Heart right ventricle (tissue), 16 donors: ENCODE measurements around the gene KCNV2. TPM values are rescaled to one million over a fixed set of nuclear protein-coding genes. Genes with fewer than 3 reads are reported as not detected.

Experiments used
- ATAC-seq, 8 donors: fragments of 200-7000 bp; cut with Tn5 transposase; one replicate each; pipeline ENCODE4 v1.9.1; 2020; ENCODE audit warnings: mild to moderate bottlenecking in 8 of 8, moderate library complexity in 8 of 8, moderate number of reproducible peaks in 1 of 8
- DNase-seq, 2 donors: peaks; one replicate each; pipeline ENCODE4 v3.0.0-alpha.2; 2020
- H3K27ac ChIP-seq, 10 donors: fragments of 200-600 bp; sonication (generic) in 2 of 10; one replicate each; pipeline versions ENCODE4 v1.5.0 to v1.8.0; 2020 to 2022; ENCODE audit warnings: mild to moderate bottlenecking in 3 of 10
- H3K27me3 ChIP-seq, 7 donors: fragments of 200-600 bp; one replicate each; pipeline ENCODE4 v1.8.0; 2021 to 2022; ENCODE audit warnings: mild to moderate bottlenecking in 2 of 7
- H3K36me3 ChIP-seq, 9 donors: fragments of 200-600 bp; sonication (generic) in 1 of 9; one replicate each; pipeline versions ENCODE4 v1.5.0 to v1.8.0; 2020 to 2022; ENCODE audit warnings: mild to moderate bottlenecking in 2 of 9
- H3K4me1 ChIP-seq, 9 donors: fragments of 200-600 bp; sonication (generic) in 1 of 9; one replicate each; pipeline versions ENCODE4 v1.5.0 to v1.8.0; 2020 to 2022; ENCODE audit warnings: mild to moderate bottlenecking in 4 of 9
- H3K4me3 ChIP-seq, 10 donors: fragments of 200-600 bp; sonication (generic) in 2 of 10; one replicate each; pipeline versions ENCODE4 v1.5.0 to v1.8.0; 2020 to 2022; ENCODE audit warnings: mild to moderate bottlenecking in 7 of 10, moderate library complexity in 2 of 10
- H3K9me3 ChIP-seq, 11 donors: fragments of 200-600 bp in 10 of 11; sonication (generic) in 2 of 11; one replicate each; pipeline versions ENCODE4 v1.5.0 to v1.8.0; 2013 to 2022; ENCODE audit warnings: mild to moderate bottlenecking in 2 of 11, control low read depth in 1 of 11, moderate library complexity in 1 of 11
- CTCF ChIP-seq, 9 donors: fragments of 200-600 bp; sonication (generic) in 2 of 9; IDR thresholded peaks; one replicate each; pipeline versions ENCODE4 v1.5.0 to v1.8.0; 2021 to 2022; ENCODE audit warnings: antibody characterized with exemption in 9 of 9, mild to moderate bottlenecking in 5 of 9, moderate library complexity in 1 of 9
- WGBS, 2 donors: extraction: QIAGEN DNeasy Blood & Tissue Kit; methylation state at CpG; one replicate each; pipeline ENCODE4 v1.1.7; 2013; ENCODE audit warnings: inconsistent platforms in 1 of 2; 5-methylcytosine and 5-hydroxymethylcytosine counted together
- intact Hi-C, 10 donors: fragments of 100-400 bp; cut with DNase I; formaldehyde crosslinking; loops; one replicate each; pipeline versions ENCODE4 v1.11.1 to v1.14.2; 2022
- polyA plus RNA-seq, 2 donors: library from polyadenylated mRNA; stranded (reverse); fragments of 200-250 nt; gene quantifications; one replicate each; pipeline ENCODE4 v1.2.3, GENCODE V29; 2013
- total RNA-seq, 10 donors: library from RNA; stranded (reverse); fragmentation: NEBNext Ultra II Directional in 3 of 10; extraction: Animal tissue kit (Norgen Biotek cat#: 25700) in 3 of 10; gene quantifications; one replicate each; pipeline versions ENCODE4 v1.2.1 to v1.2.4, GENCODE V29; 2021 to 2023
- donor health status: Arrhythmogenic right ventricular cardiomyopathy.
- donor health status: ischemic (EF 13 %, LVEDD 7.1; RV severe dilation, severe dysfunction).
- donor health status: healthy with polysubstance abuse.
- donor health status: DM: no; HTN: yes; CAD: no.
- donor health status: DM: no; HTN: no; CAD: no.
- donor health status: ischemic (EF 25% LVEDD 6.9; RV normal size, moderate dysfunction).
- donor health status: ischemic (EF 25% LVEDD 5.7; RV mildly dilated, moderate dysfunction).
- donor health status: healthy.
- donor health status: DM: yes; HTN: yes; CAD: no.
- donor health status: Ischemic cardiomyopathy.
- donor health status: ischemic (EF 35%, LVEDD 5.7; RV mildly dilated, moderate dysfunction).
- donor health status: nonischemic (EF 11% LVEDD 7.7; RV severe dilation, severe dysfunction).
- donor health status: DM: yes; HTN: yes; CAD: no.
- donor health status: PGD.
- donor health status: ischemic (EF 29% LVEDD 5.4; RV normal size, mild dysfunction).
- donor health status: nonischemic (EF 23%, LVEDD 6.1; RV moderate dilation, normal function).

KCNV2 gene
- total and polyA plus RNA-seq, 12 donors = not detected

GRCh38 chr9:2676466-2676865, 40.8 kb upstream of the KCNV2 start:
- Histone ChIP-seq H3K9me3 (no peaks in the 10 kb centered on the region), H3K4me1 (peaks cover 0 to 26% (median 0%) of the 10 kb centered on the region in 9 donors), H3K4me3 (no peak overlapping the region), H3K27ac (no peak overlapping the region), H3K27me3 (no peaks in the 10 kb centered on the region), H3K36me3 (no peaks in the 10 kb centered on the region)
- WGBS, 2 donors = 62 to 67% methylated on average over 4 of the region's 4 CpGs
- ATAC-seq = no peak
- DNase-seq = no peak
- intact Hi-C loops = no loop called here
- TF ChIP-seq CTCF (IDR thresholded peaks at IDR 0.05) = no peak

GRCh38 chr9:2677915-2678889, 39.1 kb upstream of the KCNV2 start:
- ATAC-seq (peak in 6 of 8 donors; percentile 35 to 68 (median 53)), DNase-seq (no peak)
- H3K27me3 ChIP-seq = no peaks in the 10 kb centered on the region
- peak overlapping the region in 4 of 10 donors; percentile 10 to 47 (median 24) for H3K27ac ChIP-seq
- intact Hi-C loops = no loop called here
- H3K9me3 ChIP-seq = no peaks in the 10 kb centered on the region
- TF ChIP-seq CTCF (IDR thresholded peaks at IDR 0.05) = no peak
- no peaks in the 10 kb centered on the region for H3K36me3 ChIP-seq
- peaks cover 0 to 26% (median 0%) of the 10 kb centered on the region in 9 donors for H3K4me1 ChIP-seq
- 54 to 71% methylated on average over 5 of the region's 5 CpGs for WGBS, 2 donors
- H3K4me3 ChIP-seq = no peak overlapping the region

GRCh38 chr9:2679011-2679410, 38.3 kb upstream of the KCNV2 start:
- 93 to 94% methylated on average over 2 of the region's 2 CpGs for WGBS, 2 donors

GRCh38 chr9:2681981-2682380, 35.3 kb upstream of the KCNV2 start:
- no peaks in the 10 kb centered on the region for H3K27me3 ChIP-seq
- no peak for TF ChIP-seq CTCF (IDR thresholded peaks at IDR 0.05)
- no peaks in the 10 kb centered on the region for H3K36me3 ChIP-seq
- no peak overlapping the region for H3K27ac ChIP-seq
- 92% methylated on average over 1 of the region's 1 CpG for WGBS, 2 donors
- intact Hi-C loops = no loop called here
- ATAC-seq = no peak
- no peak for DNase-seq
- no peaks in the 10 kb centered on the region for H3K9me3 ChIP-seq
- peaks cover 0 to 14% (median 0%) of the 10 kb centered on the region in 9 donors for H3K4me1 ChIP-seq
- no peak overlapping the region for H3K4me3 ChIP-seq

More at GRCh38 chr9:2679011-2679410, 38.3 kb upstream of the KCNV2 start:
- Histone ChIP-seq H3K27ac (no peak overlapping the region), H3K27me3 (no peaks in the 10 kb centered on the region), H3K4me1 (peaks cover 0 to 21% (median 0%) of the 10 kb centered on the region in 9 donors), H3K36me3 (no peaks in the 10 kb centered on the region), H3K4me3 (no peak overlapping the region), H3K9me3 (no peaks in the 10 kb centered on the region)
- no peak for ATAC-seq
- no peak for DNase-seq
- no peak for TF ChIP-seq CTCF (IDR thresholded peaks at IDR 0.05)
- intact Hi-C loops = no loop called here
